Adipocyte (in vitro differentiated cells): ENCODE data around the gene HBZ.
"Not testable (repeated sequence)": the region's sequence is repeated elsewhere in the genome, so short reads cannot be mapped to it uniquely, and the experiment has no call there.

ENCODE experiments used
- DNase-seq: peaks from one replicate; pipeline ENCODE4 v3.0.0-alpha.2; 2015; ENCODE audit warnings: low read depth
- H3K27me3 ChIP-seq: replicated peaks from 2 replicates; pipeline ENCODE4 v1.7.0; 2013; ENCODE audit warnings: mild to moderate bottlenecking, low read length, moderate library complexity; ENCODE audit not compliant: control insufficient read depth, insufficient read depth
- H3K36me3 ChIP-seq: 2 replicates; pipeline ENCODE4 v1.7.0; 2013; ENCODE audit warnings: low read length, mild to moderate bottlenecking, moderate library complexity; ENCODE audit not compliant: control insufficient read depth, insufficient read depth, severe bottlenecking
- H3K4me1 ChIP-seq: 2 replicates; pipeline ENCODE4 v1.7.0; 2013; ENCODE audit warnings: mild to moderate bottlenecking, low read length, moderate library complexity; ENCODE audit not compliant: control insufficient read depth, insufficient read depth
- H3K4me3 ChIP-seq: 2 replicates; pipeline ENCODE4 v1.7.0; 2013; ENCODE audit warnings: mild to moderate bottlenecking, low read length, moderate library complexity
- H3K9ac ChIP-seq: 2 replicates; pipeline ENCODE4 v1.7.0; 2013; ENCODE audit warnings: mild to moderate bottlenecking, low read length, moderate library complexity
- H3K9me3 ChIP-seq: 2 replicates; pipeline ENCODE4 v1.7.0; 2013; ENCODE audit warnings: mild to moderate bottlenecking, low read length, moderate library complexity; ENCODE audit not compliant: control insufficient read depth

HBZ gene

DNA sequence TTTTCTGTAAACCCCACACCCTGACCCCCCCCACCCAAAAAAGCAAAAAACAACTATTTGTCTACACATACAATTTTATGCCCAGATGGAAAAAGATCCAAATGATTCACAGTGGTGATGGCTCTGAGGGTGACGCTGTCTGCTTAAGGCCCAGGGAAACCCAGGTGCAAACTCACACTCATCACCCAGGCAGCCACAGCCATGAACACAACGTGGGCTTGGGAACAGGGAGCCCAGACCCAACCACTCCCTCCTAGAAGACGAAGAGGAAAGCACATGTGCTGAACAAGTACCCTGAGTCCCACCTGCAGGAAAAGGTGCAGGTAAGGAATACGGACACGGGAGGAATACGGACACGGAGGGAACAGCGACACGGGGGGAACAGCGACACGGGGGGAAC lies 33.2 kb downstream of the HBZ start:
- Histone ChIP-seq H3K4me3 (no peak overlapping the region), H3K4me1 (peaks cover 5% of the 10 kb centered on the region), H3K27me3 (no peaks in the 10 kb centered on the region), H3K9me3 (no peaks in the 10 kb centered on the region), H3K9ac (no peak overlapping the region), H3K36me3 (peaks cover 35% of the 10 kb centered on the region)
- DNase-seq, result no peak

DNA sequence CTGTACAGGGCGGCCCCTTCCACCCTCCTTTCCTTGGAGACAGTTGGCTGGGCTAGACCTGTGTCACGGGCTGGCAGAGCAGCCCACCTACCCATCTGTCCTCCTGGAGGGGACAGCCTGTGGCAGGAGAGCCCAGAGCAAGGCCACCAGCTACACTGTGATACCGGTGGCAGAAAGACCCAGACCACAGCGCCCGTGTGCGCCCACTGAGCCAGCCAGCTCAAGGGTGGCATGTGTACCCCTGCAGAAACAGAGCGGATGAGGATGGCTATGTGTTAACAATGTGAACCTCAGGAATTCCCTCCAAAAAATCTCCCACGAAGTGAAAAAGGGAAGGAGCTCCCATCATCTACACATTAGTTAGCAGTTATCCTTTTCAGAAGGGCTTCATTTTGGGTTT lies 34.9 kb downstream of the HBZ start:
- no peaks in the 10 kb centered on the region for H3K4me1 ChIP-seq
- H3K9me3 ChIP-seq, result no peaks in the 10 kb centered on the region
- no peak for DNase-seq
- H3K27me3 ChIP-seq, result no peaks in the 10 kb centered on the region
- peaks cover 51% of the 10 kb centered on the region for H3K36me3 ChIP-seq
- H3K4me3 ChIP-seq, result no peak overlapping the region
- H3K9ac ChIP-seq, result no peak overlapping the region

DNA sequence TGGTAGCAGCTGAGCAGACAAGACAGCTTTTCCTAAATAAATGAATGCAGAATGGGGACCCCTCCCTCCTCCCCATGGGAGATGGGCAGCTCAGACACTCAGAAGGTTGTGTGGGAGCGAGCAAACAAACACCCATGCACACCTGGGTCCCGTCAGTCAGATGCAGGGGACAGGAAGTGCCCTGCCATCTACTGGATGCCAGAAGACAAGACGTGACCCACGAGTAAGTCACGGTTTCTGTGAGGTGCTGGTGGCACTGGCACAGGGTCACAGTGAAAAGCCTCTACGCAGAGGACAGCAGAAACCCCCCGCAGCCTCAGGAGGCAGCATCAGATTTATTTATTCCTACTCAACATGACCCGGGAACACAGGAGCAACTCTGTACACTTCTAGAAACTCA lies 36.2 kb downstream of the HBZ start:
- Histone ChIP-seq H3K4me3 (no peak overlapping the region), H3K4me1 (no peaks in the 10 kb centered on the region), H3K9ac (no peak overlapping the region), H3K27me3 (no peaks in the 10 kb centered on the region), H3K36me3 (peaks cover 65% of the 10 kb centered on the region), H3K9me3 (no peaks in the 10 kb centered on the region)
- DNase-seq, result no peak

DNA sequence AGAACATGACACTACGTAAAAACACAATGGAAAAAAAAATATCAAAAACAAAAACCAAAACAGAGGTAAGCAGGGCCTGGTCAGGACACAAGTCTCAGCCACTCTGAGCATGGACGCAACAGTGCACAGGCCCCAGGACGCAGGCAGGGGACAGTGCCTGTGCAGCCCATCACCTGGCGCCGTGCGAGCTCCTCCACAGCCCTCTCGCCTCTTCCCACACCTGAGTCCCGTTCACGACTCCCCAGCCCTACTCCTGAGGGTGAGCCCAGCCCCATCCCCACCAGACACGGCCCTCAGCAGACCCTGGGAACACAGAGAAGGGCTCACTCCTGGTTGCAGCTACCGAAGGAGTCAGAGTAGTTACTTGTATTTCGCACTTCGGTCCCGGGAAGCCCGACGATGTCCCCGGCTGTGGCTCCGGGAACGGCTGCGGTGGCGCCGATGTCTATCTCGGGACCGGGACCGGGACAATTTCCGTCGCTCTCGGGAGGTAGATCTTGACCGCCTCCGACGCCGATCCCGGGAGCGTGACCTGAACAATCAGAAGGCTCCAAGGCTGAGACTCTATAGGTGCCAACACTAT lies 37.3 kb downstream of the HBZ start:
- Histone ChIP-seq H3K4me1 (no peaks in the 10 kb centered on the region), H3K27me3 (no peaks in the 10 kb centered on the region), H3K4me3 (no peak overlapping the region), H3K36me3 (peaks cover 74% of the 10 kb centered on the region), H3K9ac (no peak overlapping the region), H3K9me3 (no peaks in the 10 kb centered on the region)
- DNase-seq, result no peak

DNA sequence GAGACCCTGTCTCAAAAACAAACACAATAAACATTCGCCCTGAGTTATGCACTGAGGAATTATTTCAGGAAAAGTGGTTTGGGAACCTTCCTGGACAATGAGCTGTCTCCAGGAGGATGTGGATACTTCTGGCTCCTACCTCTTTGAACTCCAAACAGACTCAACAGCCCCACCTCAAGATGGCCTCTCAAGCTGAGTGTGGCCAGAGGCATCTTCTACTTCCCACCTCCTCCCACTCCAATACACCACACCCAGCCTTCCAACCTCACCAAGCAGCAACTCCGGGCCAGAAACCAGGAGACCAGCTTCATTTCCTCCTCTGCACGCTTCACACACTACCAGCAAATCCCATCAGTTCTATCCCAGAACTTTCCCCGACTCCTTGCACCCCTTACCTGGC lies 39.4 kb downstream of the HBZ start:
- Histone ChIP-seq H3K36me3 (peaks cover 96% of the 10 kb centered on the region), H3K9ac (no peak overlapping the region), H3K27me3 (no peaks in the 10 kb centered on the region), H3K9me3 (no peaks in the 10 kb centered on the region), H3K4me1 (no peaks in the 10 kb centered on the region), H3K4me3 (no peak overlapping the region)
- DNase-seq, result no peak

DNA sequence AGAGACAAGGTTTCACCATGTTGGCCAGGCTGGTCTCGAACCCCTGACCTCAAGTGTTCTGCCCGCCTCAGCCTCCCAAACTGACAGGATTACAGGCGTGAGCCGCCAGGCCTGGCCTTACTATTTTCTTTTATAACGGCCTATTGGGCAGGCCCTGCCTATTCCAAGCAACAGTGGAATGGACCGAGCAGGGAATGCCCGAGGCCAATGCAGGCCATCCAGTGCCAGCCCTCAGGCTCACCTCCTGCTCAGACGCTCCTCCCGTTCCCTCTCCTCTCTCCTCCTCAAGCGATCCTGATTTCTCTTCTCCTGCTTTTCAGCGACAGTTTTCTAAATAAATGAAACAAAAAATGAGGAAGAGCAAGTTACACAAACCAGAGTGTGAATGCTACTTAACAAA lies 40.2 kb downstream of the HBZ start:
- Histone ChIP-seq H3K36me3 (peaks cover 97% of the 10 kb centered on the region), H3K27me3 (no peaks in the 10 kb centered on the region), H3K9me3 (no peaks in the 10 kb centered on the region), H3K4me3 (no peak overlapping the region), H3K9ac (no peak overlapping the region), H3K4me1 (no peaks in the 10 kb centered on the region)
- no peak for DNase-seq

DNA sequence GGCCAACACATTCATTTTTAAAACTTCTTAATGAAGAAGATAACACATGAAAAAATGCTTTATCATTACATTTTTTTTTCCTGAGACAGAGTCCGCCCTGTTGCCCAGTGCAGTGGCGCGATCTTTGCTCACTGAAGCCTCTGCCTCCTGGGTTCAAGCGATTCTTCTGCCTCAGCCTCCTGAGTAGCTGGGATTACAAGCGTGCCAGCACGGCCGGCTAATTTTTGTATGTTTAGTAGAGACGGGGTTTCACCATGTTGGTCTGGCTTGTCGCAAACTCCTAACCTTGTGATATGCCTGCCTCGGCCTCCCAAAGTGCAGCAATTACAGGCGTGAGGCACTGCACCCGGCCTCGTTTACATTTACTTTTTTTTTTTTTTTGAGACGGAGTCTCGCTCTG lies 41.0 kb downstream of the HBZ start:
- Histone ChIP-seq H3K4me1 (no peaks in the 10 kb centered on the region), H3K36me3 (peaks cover 98% of the 10 kb centered on the region), H3K9ac (no peak overlapping the region), H3K9me3 (no peaks in the 10 kb centered on the region), H3K27me3 (no peaks in the 10 kb centered on the region), H3K4me3 (no peak overlapping the region)
- DNase-seq, result no peak

DNA sequence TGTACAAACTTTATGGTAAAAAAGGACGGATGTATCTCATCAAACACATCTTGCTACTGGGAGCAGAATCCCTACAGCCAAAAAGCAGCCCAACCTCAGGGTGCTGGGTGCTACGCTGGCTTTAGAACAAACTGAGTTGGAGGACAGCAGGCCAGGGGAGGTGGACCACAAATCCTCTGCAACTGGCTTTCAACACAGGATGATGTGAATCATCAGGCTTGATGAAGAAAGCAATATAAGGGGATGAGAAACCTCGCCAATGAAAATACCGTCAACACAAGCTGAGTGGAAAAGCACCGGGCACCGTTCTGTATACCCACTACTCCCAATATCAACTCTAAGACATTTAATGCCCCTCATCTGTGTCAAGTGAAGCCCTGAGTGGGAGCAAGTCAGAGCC lies 42.1 kb downstream of the HBZ start:
- no peaks in the 10 kb centered on the region for H3K4me1 ChIP-seq
- no peaks in the 10 kb centered on the region for H3K27me3 ChIP-seq
- no peak overlapping the region for H3K9ac ChIP-seq
- DNase-seq, result peak; percentile 9
- no peaks in the 10 kb centered on the region for H3K9me3 ChIP-seq
- H3K36me3 ChIP-seq, result peaks cover 96% of the 10 kb centered on the region
- H3K4me3 ChIP-seq, result no peak overlapping the region

DNA sequence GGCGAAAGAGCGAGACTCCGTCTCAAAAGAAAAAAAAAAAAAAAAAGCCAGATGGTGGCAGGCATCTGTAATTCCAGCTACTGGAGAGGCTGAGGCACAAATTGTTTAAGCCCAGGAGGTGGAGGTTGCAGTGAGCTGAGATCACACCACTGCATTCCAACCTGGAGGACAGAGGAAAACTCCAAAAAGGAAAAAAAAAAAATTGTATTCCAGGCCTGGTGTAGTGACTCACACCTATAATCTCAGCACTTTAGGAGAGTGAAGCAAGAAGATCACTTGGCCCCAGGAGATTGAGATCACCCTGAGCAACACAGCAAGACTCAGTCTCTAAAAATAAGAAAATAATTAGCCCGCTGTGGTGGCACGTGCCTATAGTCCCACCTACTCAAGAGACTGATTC lies 47.9 kb downstream of the HBZ start:
- no peaks in the 10 kb centered on the region for H3K27me3 ChIP-seq
- H3K36me3 ChIP-seq, result peaks cover 74% of the 10 kb centered on the region
- H3K4me3 ChIP-seq, result no peak overlapping the region
- peak; percentile 43 for DNase-seq
- H3K4me1 ChIP-seq, result peaks cover 5% of the 10 kb centered on the region
- no peak overlapping the region for H3K9ac ChIP-seq
- H3K9me3 ChIP-seq, result no peaks in the 10 kb centered on the region

DNA sequence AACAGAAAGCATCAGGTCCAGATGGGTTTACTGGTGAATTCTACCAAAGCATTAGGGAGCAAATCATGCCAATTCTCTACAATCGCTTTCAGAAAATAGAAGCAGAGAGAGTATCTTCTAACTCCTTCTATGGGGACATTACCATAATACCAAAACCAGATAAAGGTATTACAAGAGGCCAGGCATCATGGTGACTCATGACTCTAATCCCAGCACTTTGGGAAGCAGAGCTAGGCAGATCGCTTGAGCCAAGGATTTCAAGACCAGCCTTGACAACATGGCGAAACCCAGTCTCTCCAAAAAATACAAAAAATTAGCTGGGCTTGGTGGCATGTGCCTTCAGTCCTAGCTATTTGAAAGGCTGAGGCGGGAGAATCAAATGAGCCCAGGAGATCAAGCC lies 50.8 kb downstream of the HBZ start:
- no peaks in the 10 kb centered on the region for H3K9me3 ChIP-seq
- peaks cover 5% of the 10 kb centered on the region for H3K4me1 ChIP-seq
- peaks cover 74% of the 10 kb centered on the region for H3K36me3 ChIP-seq
- no peak overlapping the region for H3K9ac ChIP-seq
- H3K4me3 ChIP-seq, result no peak overlapping the region
- no peaks in the 10 kb centered on the region for H3K27me3 ChIP-seq
- DNase-seq, result no peak

DNA sequence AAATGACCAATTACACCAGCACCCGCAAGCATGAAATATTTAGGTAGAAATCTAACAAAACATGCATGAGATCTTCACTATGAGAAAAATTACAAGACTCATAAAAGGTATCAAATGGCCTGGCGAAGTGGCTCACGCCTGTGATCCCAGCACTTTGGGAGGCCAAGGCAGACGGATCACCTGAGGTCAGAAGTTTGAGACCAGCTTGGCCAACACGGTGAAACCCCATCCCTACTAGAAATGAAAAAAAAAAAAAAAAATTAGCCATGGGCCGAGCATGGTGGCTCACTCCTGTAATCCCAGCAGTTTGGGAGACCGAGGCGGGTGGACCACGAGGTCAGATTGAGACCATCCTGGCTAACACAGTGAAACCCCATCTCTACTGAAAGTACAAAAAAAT lies 51.6 kb downstream of the HBZ start:
- not testable (repeated sequence) for H3K9ac ChIP-seq, DNase-seq, H3K4me3 ChIP-seq, H3K27me3 ChIP-seq, H3K4me1 ChIP-seq, H3K9me3 ChIP-seq
- peaks cover 74% of the 10 kb centered on the region for H3K36me3 ChIP-seq
